AG04449 (cell line): ENCODE results near the gene UTS2R.

Experiments
- CTCF ChIA-PET: fragments of 350-600 bp; formaldehyde crosslinking; extraction: SDS; loops from one replicate; lab custom pipeline; 2021; ENCODE audit warnings: antibody characterized with exemption; lab: Yijun Ruan, JAX
- POLR2A ChIA-PET: fragments of 400-600, 350-600 bp; formaldehyde crosslinking; extraction: SDS; loops from one replicate; lab custom pipeline; 2020; ENCODE audit warnings: antibody characterized with exemption, inconsistent platforms; lab: Yijun Ruan, JAX
- DNase-seq: peaks from one replicate; pipeline ENCODE4 v3.0.0-alpha.2; 2010; ENCODE audit warnings: low read depth, low spot score
- H3K4me3 ChIP-seq: 2 replicates; pipeline ENCODE4 v1.5.1; 2011; ENCODE audit warnings: low read depth, mild to moderate bottlenecking, control low read depth, low read length
- TF ChIP-seq, protein P1 (sequence below): IDR thresholded peaks from one replicate; pipeline ENCODE4 v1.5.1; 2011; ENCODE audit warnings: mild to moderate bottlenecking, moderate library complexity, low read length, control low read depth, inconsistent platforms; ENCODE audit not compliant: insufficient read depth; ENCODE audit errors: missing control alignments

UTS2R gene

DNA sequence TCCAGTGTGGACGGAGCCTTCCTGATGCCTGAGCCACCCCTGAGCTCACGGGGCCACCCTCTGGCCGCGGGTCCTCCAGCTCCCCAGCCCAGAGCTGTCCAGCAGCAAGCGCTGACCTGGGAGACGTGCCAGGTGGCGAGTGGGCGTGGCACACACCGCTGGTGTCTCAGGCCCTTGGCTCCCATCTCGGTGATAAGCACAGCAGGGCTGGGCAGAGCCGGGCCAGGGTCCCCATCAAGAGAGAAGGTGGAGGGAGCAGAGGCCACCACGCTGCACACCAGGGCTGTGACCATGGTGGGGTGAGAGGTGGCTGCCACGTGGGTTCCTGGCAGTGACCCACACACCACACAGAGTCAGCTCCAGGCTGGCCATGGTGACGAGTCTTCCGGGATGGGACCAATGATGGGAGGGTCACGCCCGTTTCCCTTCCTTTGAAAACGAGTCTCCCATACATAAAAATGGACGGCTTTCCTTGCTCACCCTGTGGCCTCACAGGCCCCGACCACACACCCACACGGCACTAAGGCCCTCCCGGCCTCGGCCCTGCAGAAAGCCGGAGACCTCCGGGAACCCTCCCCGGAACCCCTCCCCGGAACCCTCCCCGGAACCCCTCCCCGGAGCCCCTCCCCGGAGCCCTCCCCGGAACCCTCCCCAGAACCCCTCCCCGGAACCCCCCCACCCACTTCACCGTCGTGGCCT is 16.8 kb downstream of the UTS2R start:
- TF ChIP-seq, protein P1, sequence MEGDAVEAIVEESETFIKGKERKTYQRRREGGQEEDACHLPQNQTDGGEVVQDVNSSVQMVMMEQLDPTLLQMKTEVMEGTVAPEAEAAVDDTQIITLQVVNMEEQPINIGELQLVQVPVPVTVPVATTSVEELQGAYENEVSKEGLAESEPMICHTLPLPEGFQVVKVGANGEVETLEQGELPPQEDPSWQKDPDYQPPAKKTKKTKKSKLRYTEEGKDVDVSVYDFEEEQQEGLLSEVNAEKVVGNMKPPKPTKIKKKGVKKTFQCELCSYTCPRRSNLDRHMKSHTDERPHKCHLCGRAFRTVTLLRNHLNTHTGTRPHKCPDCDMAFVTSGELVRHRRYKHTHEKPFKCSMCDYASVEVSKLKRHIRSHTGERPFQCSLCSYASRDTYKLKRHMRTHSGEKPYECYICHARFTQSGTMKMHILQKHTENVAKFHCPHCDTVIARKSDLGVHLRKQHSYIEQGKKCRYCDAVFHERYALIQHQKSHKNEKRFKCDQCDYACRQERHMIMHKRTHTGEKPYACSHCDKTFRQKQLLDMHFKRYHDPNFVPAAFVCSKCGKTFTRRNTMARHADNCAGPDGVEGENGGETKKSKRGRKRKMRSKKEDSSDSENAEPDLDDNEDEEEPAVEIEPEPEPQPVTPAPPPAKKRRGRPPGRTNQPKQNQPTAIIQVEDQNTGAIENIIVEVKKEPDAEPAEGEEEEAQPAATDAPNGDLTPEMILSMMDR: no peak
- no peak for DNase-seq
- POLR2A ChIA-PET: no interaction called here
- CTCF ChIA-PET: no interaction called here
- H3K4me3 ChIP-seq: no peak overlapping the region

DNA sequence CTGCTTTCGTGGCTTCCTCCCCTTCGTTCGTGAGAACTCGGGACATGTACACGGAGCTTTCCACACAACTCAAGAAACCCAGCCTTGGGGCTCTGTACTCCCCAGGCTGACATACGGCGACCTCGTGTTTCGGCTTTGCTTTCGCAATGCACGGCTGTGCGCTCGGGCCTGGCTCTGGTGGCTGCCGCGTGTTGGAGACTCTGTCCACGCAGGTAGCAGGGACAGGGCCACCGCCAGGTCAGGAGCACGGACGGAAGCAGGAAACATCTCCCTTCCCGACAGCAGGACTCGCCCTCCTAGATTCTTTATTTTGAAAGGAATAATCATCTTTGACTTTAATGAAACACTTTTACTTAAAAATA is 17.3 kb downstream of the UTS2R start:
- POLR2A ChIA-PET: no interaction called here
- DNase-seq: no peak
- CTCF ChIA-PET: no interaction called here
- no peak overlapping the region for H3K4me3 ChIP-seq
- TF ChIP-seq, protein P1: no peak

DNA sequence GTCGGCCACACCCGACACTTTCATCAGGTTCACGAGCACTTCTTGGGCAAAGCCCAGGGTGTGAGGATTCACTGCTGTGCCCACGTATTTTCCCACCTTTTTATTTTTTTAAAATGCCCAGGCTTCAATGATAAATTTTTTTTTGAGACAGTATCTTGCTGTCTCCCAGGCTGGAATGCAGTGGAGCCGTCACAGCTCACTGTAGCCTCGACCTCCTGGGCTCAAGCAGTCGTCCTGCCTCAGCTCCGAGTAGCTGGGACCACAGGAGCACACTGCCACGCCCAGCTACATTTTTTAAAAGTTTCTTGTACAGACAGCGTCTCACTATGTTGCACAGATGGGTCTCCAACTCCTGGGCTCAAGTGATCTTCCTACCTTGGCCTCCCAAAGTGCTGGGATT is 17.8 kb downstream of the UTS2R start:
- H3K4me3 ChIP-seq: no peak overlapping the region
- ChIA-PET POLR2A (no interaction called here), CTCF (no interaction called here)
- no peak for DNase-seq
- TF ChIP-seq, protein P1: no peak

DNA sequence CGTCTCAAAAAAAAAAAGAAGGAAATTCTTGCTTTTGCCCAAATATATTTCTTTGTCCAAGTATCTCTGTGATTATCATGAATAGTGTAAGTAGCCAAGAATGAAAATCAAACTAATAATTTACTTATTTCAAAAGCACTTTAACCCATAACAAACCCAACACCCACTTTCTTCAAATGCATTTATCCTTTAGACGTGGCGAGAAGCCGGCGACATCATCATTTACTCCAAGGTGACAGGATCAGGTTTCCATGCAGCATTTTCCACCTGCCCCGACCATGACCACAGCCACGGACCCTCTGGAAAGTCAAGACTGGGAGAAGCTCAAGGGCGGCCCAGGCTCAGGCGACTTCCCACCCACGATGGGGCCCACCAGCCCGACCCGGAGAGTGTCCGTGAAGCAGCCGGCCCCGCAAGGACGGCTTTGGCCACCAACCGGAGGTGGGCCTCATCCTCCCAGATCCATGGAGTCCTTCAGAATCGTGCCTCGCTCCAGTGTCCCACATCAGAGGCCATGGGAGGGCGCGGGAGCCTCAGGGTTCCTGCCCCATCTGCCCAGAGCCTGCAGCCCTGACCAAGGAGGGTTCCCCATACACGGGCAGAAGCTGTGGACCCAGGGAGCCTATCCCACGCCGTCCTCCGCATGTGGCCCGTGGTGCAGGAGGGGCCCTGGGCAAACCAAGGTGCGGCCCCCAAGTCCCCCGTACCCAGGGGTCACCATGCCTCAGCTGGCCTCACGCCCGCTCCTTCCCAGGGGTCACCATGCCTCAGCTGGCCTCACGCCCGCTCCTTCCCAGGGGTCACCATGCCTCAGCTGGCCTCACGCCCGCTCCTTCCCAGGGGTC is 18.7 kb downstream of the UTS2R start:
- TF ChIP-seq, protein P1: no peak
- DNase-seq: no peak
- ChIA-PET POLR2A (no interaction called here), CTCF (no interaction called here)
- H3K4me3 ChIP-seq: no peak overlapping the region

DNA sequence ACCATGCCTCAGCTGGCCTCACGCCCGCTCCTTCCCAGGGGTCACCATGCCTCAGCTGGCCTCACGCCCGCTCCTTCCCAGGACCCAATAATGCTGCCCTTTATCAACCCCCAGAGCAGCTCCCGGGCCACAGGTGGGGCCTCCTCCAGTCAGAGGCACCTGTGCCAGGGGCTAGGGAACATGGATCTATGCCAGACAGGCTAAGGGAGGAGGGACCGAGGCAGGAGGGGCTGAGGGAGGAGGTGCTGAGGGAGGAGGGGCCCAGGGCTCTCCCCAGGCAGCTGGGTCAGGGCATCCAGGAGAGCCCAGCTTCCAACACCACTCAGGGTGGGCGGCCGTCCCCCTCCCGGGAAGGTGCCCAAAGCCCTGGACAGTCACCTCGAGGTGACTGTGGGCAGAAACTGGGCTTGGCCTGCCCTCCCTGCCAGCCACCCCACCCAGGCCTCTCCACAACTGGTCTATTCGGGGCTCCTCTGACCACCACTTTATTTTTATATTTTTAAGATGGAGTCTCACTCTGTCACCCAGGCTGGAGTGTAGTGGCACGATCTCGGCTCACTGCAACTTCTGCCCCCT is 19.4 kb downstream of the UTS2R start:
- ChIA-PET CTCF (no interaction called here), POLR2A (no interaction called here)

More for the DNA sequence above, 19.4 kb downstream of the UTS2R start:
- no peak overlapping the region for H3K4me3 ChIP-seq
- TF ChIP-seq, protein P1: no peak
- no peak for DNase-seq
